Neural cell (in vitro differentiated cells): ENCODE results near the gene SLC6A3. TPM values are rescaled to one million over a fixed set of nuclear protein-coding genes. Genes with fewer than 3 reads are reported as not detected.

Experiments
- H2AFZ ChIP-seq: fragments of 200-600, 300-800 bp; sonication (generic), shearing (Covaris generic); 2 replicates; pipeline ENCODE4 v1.6.0; 2014; ENCODE audit warnings: low read depth, mild to moderate bottlenecking, antibody characterized with exemption, low read length, moderate library complexity
- H3F3A ChIP-seq: fragments of 200-600 bp; shearing (Covaris generic); 2 replicates; pipeline ENCODE4 v1.6.1; 2016; ENCODE audit warnings: mild to moderate bottlenecking, moderate library complexity, mixed read lengths, antibody characterized with exemption, low read length; ENCODE audit not compliant: insufficient read depth, poor library complexity, severe bottlenecking
- H3K27ac ChIP-seq: fragments of 200-600, 300-800 bp; sonication (generic), shearing (Covaris generic); 2 replicates; pipeline ENCODE4 v1.5.1; 2014; ENCODE audit warnings: mild to moderate bottlenecking, low read length, moderate library complexity
- H3K27me3 ChIP-seq: fragments of 300-800, 200-600 bp; sonication (generic), shearing (Covaris generic); 2 replicates; pipeline ENCODE4 v1.6.0; 2014; ENCODE audit warnings: mild to moderate bottlenecking, low read depth, low read length, moderate library complexity; ENCODE audit not compliant: insufficient read depth
- H3K36me3 ChIP-seq: fragments of 300-800, 200-600 bp; sonication (generic), shearing (Covaris generic); 2 replicates; pipeline ENCODE4 v1.5.1; 2014; ENCODE audit warnings: mild to moderate bottlenecking, antibody characterized with exemption, low read length, moderate library complexity; ENCODE audit not compliant: insufficient read depth
- H3K4me2 ChIP-seq: fragments of 300-800, 200-600 bp; sonication (generic), shearing (Covaris generic); 2 replicates; pipeline ENCODE4 v1.6.0; 2014; ENCODE audit warnings: mild to moderate bottlenecking, low read length
- H3K4me3 ChIP-seq: fragments of 300-800, 200-600 bp; sonication (generic), shearing (Covaris generic); 2 replicates; pipeline ENCODE4 v1.5.1; 2014; ENCODE audit warnings: mild to moderate bottlenecking, low read length, moderate library complexity
- H3K79me2 ChIP-seq: fragments of 200-600 bp; shearing (Covaris generic); replicated peaks from 2 replicates; pipeline ENCODE4 v1.6.0; 2014; ENCODE audit warnings: mild to moderate bottlenecking, low read length, moderate library complexity; ENCODE audit not compliant: insufficient read depth
- H3K9ac ChIP-seq: fragments of 300-800, 200-600 bp; sonication (generic), shearing (Covaris generic); 2 replicates; pipeline ENCODE4 v1.6.1; 2016; ENCODE audit warnings: mild to moderate bottlenecking, low read length, mixed read lengths
- H3K9me2 ChIP-seq: fragments of 200-600 bp; shearing (Covaris generic); 2 replicates; pipeline ENCODE4 v1.6.1; 2016; ENCODE audit warnings: mild to moderate bottlenecking, low read length, mixed read lengths; ENCODE audit not compliant: insufficient read depth
- H3K9me3 ChIP-seq: fragments of 200-600, 300-800 bp; sonication (generic), shearing (Covaris generic); 2 replicates; pipeline ENCODE4 v1.6.1; 2016; ENCODE audit warnings: mild to moderate bottlenecking, mixed run types, low read length, moderate library complexity, mixed read lengths
- H4K20me1 ChIP-seq: fragments of 200-600 bp; shearing (Covaris generic); 2 replicates; pipeline ENCODE4 v1.6.1; 2016; ENCODE audit warnings: mild to moderate bottlenecking, mixed run types; ENCODE audit not compliant: insufficient read depth
- EP300 ChIP-seq: fragments of 450-650 bp; conservative IDR thresholded peaks from 2 replicates; pipeline ENCODE4 v1.6.1; 2014; ENCODE audit warnings: antibody characterized with exemption, mild to moderate bottlenecking, moderate library complexity; ENCODE audit not compliant: poor library complexity, severe bottlenecking
- EZH2 ChIP-seq: fragments of 200-600, 300-800 bp; shearing (Covaris generic), sonication (generic); IDR thresholded peaks from 2 replicates; pipeline ENCODE4 v1.6.1; 2014; ENCODE audit warnings: antibody characterized with exemption, low read length, borderline replicate concordance, mild to moderate bottlenecking; ENCODE audit not compliant: insufficient read depth, poor library complexity, severe bottlenecking
- MXI1 ChIP-seq: fragments of 450-650 bp; conservative IDR thresholded peaks from 2 replicates; pipeline ENCODE4 v1.6.1; 2014; ENCODE audit warnings: antibody characterized with exemption, mild to moderate bottlenecking; ENCODE audit not compliant: poor library complexity, severe bottlenecking
- POLR2AphosphoS5 ChIP-seq: IDR thresholded peaks from 2 replicates; pipeline ENCODE4 v1.6.1; 2012
- RAD21 ChIP-seq: fragments of 450-650 bp; conservative IDR thresholded peaks from 2 replicates; pipeline ENCODE4 v1.6.1; 2014; ENCODE audit warnings: antibody characterized with exemption, mild to moderate bottlenecking, moderate library complexity
- SMC3 ChIP-seq: fragments of 450-650 bp; conservative IDR thresholded peaks from 2 replicates; pipeline ENCODE4 v1.6.1; 2014; ENCODE audit warnings: antibody characterized with exemption, mild to moderate bottlenecking, moderate library complexity; ENCODE audit not compliant: poor library complexity
- TAF1 ChIP-seq: IDR thresholded peaks from 2 replicates; pipeline ENCODE4 v1.6.1; 2012; ENCODE audit warnings: low read depth
- polyA plus RNA-seq: library from polyadenylated mRNA; depleted of rRNA; stranded (reverse); fragments of >200 nt; gene quantifications from 2 replicates; pipeline ENCODE4 v1.2.3, GENCODE V29; 2014
- TF ChIP-seq, protein P1 (sequence below): fragments of 450-650 bp; IDR thresholded peaks from 2 replicates; pipeline ENCODE4 v1.5.1; 2014; ENCODE audit warnings: antibody characterized with exemption, mild to moderate bottlenecking, moderate library complexity; ENCODE audit not compliant: poor library complexity, severe bottlenecking
- TF ChIP-seq, protein P2 (sequence below): IDR thresholded peaks from 2 replicates; pipeline ENCODE4 v1.6.1; 2012; ENCODE audit warnings: borderline replicate concordance

Gene SLC6A3
- polyA plus RNA-seq, 1 donor from 2014 or later, result 0.77 TPM

DNA sequence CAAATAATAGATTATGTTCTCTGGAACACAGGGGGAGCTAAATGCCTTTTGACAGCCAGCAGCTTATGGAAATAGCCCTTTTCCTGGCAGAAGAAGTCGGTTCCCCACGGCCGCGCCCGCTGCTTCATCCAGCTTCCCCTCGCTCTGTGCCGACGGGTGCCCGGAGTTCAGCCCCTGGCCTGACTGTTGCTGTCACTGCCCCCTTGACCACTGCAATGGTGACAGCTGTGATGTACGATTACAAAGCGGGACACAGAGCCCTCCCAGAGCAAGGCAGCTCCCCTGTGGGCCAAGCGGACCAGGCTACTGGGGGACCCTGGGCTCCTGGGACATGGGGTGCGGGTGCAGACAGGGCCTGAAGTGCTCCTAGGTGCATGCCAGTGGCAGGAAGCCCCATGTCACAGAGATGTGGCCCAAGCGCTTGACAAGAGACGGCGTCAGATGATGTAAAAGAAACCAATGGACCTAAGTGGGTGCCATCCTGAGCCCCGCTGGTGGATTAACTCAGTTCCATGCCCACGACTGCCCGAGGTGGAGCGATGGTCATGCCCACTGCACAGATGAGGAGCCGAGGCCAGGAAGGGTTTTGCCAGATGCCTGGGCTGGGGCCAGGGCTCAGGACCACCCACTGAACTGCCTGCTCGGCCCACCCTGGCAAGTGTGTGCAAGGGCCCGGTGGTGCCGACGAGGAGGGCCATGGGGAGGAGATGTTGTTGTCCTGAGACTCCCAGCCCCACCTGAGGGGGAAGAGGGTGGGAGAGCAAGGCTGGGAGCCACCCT lies 87.1 kb downstream of the SLC6A3 start:
- no peaks in the 10 kb centered on the region for H3F3A ChIP-seq
- no peaks in the 10 kb centered on the region for H3K79me2 ChIP-seq
- H3K27me3 ChIP-seq, result no peaks in the 10 kb centered on the region
- H3K4me2 ChIP-seq, result no peak overlapping the region
- H3K4me3 ChIP-seq, result no peak overlapping the region
- H3K36me3 ChIP-seq, result no peaks in the 10 kb centered on the region
- TF ChIP-seq, protein P1, sequence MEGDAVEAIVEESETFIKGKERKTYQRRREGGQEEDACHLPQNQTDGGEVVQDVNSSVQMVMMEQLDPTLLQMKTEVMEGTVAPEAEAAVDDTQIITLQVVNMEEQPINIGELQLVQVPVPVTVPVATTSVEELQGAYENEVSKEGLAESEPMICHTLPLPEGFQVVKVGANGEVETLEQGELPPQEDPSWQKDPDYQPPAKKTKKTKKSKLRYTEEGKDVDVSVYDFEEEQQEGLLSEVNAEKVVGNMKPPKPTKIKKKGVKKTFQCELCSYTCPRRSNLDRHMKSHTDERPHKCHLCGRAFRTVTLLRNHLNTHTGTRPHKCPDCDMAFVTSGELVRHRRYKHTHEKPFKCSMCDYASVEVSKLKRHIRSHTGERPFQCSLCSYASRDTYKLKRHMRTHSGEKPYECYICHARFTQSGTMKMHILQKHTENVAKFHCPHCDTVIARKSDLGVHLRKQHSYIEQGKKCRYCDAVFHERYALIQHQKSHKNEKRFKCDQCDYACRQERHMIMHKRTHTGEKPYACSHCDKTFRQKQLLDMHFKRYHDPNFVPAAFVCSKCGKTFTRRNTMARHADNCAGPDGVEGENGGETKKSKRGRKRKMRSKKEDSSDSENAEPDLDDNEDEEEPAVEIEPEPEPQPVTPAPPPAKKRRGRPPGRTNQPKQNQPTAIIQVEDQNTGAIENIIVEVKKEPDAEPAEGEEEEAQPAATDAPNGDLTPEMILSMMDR, result no peak
- TF ChIP-seq RAD21 (no peak), TAF1 (no peak), MXI1 (no peak), EP300 (no peak), EZH2 (no peak), SMC3 (no peak), POLR2AphosphoS5 (no peak)
- TF ChIP-seq, protein P2, sequence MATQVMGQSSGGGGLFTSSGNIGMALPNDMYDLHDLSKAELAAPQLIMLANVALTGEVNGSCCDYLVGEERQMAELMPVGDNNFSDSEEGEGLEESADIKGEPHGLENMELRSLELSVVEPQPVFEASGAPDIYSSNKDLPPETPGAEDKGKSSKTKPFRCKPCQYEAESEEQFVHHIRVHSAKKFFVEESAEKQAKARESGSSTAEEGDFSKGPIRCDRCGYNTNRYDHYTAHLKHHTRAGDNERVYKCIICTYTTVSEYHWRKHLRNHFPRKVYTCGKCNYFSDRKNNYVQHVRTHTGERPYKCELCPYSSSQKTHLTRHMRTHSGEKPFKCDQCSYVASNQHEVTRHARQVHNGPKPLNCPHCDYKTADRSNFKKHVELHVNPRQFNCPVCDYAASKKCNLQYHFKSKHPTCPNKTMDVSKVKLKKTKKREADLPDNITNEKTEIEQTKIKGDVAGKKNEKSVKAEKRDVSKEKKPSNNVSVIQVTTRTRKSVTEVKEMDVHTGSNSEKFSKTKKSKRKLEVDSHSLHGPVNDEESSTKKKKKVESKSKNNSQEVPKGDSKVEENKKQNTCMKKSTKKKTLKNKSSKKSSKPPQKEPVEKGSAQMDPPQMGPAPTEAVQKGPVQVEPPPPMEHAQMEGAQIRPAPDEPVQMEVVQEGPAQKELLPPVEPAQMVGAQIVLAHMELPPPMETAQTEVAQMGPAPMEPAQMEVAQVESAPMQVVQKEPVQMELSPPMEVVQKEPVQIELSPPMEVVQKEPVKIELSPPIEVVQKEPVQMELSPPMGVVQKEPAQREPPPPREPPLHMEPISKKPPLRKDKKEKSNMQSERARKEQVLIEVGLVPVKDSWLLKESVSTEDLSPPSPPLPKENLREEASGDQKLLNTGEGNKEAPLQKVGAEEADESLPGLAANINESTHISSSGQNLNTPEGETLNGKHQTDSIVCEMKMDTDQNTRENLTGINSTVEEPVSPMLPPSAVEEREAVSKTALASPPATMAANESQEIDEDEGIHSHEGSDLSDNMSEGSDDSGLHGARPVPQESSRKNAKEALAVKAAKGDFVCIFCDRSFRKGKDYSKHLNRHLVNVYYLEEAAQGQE, result no peak
- no peaks in the 10 kb centered on the region for H4K20me1 ChIP-seq
- H3K9ac ChIP-seq, result no peak overlapping the region
- no peak overlapping the region for H3K27ac ChIP-seq
- no peaks in the 10 kb centered on the region for H3K9me3 ChIP-seq
- H2AFZ ChIP-seq, result no peak overlapping the region
- H3K9me2 ChIP-seq, result no peaks in the 10 kb centered on the region

DNA sequence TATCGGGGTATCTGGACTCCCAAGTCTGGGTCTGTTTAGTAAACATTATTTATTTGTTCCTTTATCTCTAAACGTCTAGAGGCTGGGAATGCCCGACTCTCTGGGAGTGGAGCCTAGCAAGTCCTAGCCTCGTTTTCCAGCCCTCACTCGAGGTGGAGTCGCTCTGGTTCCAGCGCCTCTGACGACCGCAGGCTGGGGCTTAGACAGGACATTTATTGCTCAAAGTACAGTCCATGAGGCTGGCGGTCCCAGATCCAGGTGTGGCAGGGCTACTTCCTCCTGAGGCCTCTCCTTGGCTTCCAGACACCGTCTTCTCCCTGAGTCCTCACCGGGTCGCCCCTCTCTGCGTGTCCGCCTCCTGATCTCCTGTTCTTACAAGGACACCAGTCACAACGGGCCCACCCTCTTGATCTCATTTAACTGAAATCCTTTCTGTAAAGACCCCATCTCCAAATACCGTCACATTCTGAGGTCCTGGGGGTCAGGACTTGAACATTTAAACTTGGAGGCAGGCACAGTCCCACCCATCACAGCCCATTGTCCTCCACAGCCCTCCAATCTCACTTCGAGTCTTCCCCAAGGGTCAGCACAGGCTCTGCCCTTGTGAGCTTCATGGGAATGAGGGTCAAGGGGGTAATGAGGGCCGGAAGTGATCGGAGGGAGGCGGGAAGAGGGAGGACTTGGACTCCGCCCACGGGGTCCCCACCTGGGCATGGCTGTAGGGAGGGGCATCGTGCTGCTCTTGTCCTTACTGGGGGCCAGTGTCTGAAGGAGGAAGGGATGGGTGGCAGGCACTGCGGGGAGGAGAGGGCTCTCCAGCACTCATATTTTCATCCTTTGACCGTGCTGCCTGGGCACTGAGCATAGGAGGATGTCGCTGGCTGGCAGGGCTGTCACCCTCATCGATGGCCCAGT lies 88.1 kb downstream of the SLC6A3 start:
- Histone ChIP-seq H3K9me2 (no peaks in the 10 kb centered on the region), H3K36me3 (no peaks in the 10 kb centered on the region), H2AFZ (no peak overlapping the region), H3K79me2 (no peaks in the 10 kb centered on the region), H3K27ac (no peak overlapping the region), H3K27me3 (no peaks in the 10 kb centered on the region), H4K20me1 (no peaks in the 10 kb centered on the region), H3K4me2 (no peak overlapping the region), H3K4me3 (no peak overlapping the region), H3K9me3 (no peaks in the 10 kb centered on the region), H3K9ac (no peak overlapping the region), H3F3A (no peaks in the 10 kb centered on the region)
- no peak for TF ChIP-seq TAF1
- TF ChIP-seq, protein P1, result no peak
- no peak for TF ChIP-seq SMC3
- no peak for TF ChIP-seq MXI1
- no peak for TF ChIP-seq POLR2AphosphoS5
- no peak for TF ChIP-seq RAD21
- no peak for TF ChIP-seq EP300
- TF ChIP-seq, protein P2, result no peak
- TF ChIP-seq EZH2, result no peak
